GM12878 (cell line): Measurements from ENCODE around the gene YY1. TPM values are rescaled to one million over a fixed set of nuclear protein-coding genes. Genes with fewer than 3 reads are reported as not detected.

Source experiments
- ATAC-seq: fragments of 200-7000 bp; cut with Tn5 transposase; 3 replicates; pipeline ENCODE4 v1.9.1; 2020; ENCODE audit warnings: mild to moderate bottlenecking, moderate library complexity
- BruUV-seq: library from RNA; stranded (reverse); fragments of 400-500 nt; replicated peaks from 2 replicates; lab custom pipeline; 2021; lab: Mats Ljungman, UMichigan
- CTCF ChIA-PET: fragments of 300-600 bp; sonication (Branson Sonifier 250); formaldehyde crosslinking; extraction: SDS; loops from one replicate; lab custom pipeline; 2021; ENCODE audit warnings: inconsistent platforms; lab: Yijun Ruan, JAX
- POLR2A ChIA-PET: fragments of 350-600 bp; formaldehyde crosslinking; extraction: SDS; loops from one replicate; lab custom pipeline; 2021; ENCODE audit warnings: inconsistent platforms; lab: Charles Lee
- RAD21 ChIA-PET: fragments of 300-600 bp; sonication (Branson Sonifier 250); formaldehyde crosslinking; loops from one replicate; lab custom pipeline; 2023; ENCODE audit warnings: antibody characterized with exemption; ENCODE audit not compliant: unreplicated experiment; lab: Charles Lee
- SMC1A ChIA-PET: fragments of 300-600 bp; sonication (Branson Sonifier 250); formaldehyde crosslinking; loops from one replicate; lab custom pipeline; 2023; ENCODE audit not compliant: unreplicated experiment, uncharacterized antibody; lab: Charles Lee
- DNase-seq: peaks from one replicate; pipeline ENCODE4 v3.0.0-alpha.2; 2011; ENCODE audit warnings: low read depth, low spot score
- FAIRE-seq: peaks from 3 replicates; lab custom pipeline; 2011; peaks lifted over from hg19 to GRCh38; lab: Jason Lieb, UNC
- H2AFZ ChIP-seq: 2 replicates; pipeline ENCODE4 v1.6.0; 2011; ENCODE audit warnings: low read depth, low read length, control low read depth; ENCODE audit not compliant: control insufficient read depth
- H3K27ac ChIP-seq: 2 replicates; pipeline ENCODE4 v1.5.1; 2011; ENCODE audit warnings: control low read depth; ENCODE audit not compliant: control insufficient read depth, insufficient read depth
- H3K27me3 ChIP-seq, 2 experiments: replicated peaks in 1 of 2; 2 replicates each; pipeline versions ENCODE4 v1.6.0 to v1.6.1; 2011; ENCODE audit warnings: low read length in 1 of 2; ENCODE audit not compliant: control insufficient read depth in 2 of 2, insufficient read depth in 2 of 2
- H3K36me3 ChIP-seq, 2 experiments: 2 replicates each; pipeline ENCODE4 v1.5.1; 2011; ENCODE audit warnings: low read length in 1 of 2; ENCODE audit not compliant: control insufficient read depth in 2 of 2, insufficient read depth in 2 of 2
- H3K4me1 ChIP-seq: 2 replicates; pipeline ENCODE4 v1.6.1; 2011; ENCODE audit warnings: mild to moderate bottlenecking, low read length, moderate library complexity, mixed read lengths; ENCODE audit not compliant: control insufficient read depth, insufficient read depth
- H3K4me2 ChIP-seq: 2 replicates; pipeline ENCODE4 v1.6.0; 2011; ENCODE audit warnings: control low read depth; ENCODE audit not compliant: control insufficient read depth, insufficient read depth
- H3K4me3 ChIP-seq: fragments of 200-600 bp; sonication (generic); 2 replicates; pipeline ENCODE4 v1.5.1; 2016
- H3K79me2 ChIP-seq: 2 replicates; pipeline ENCODE4 v1.6.0; 2011; ENCODE audit warnings: low read length; ENCODE audit not compliant: control insufficient read depth, insufficient read depth
- H3K9ac ChIP-seq: 2 replicates; pipeline ENCODE4 v1.8.0; 2011; ENCODE audit warnings: low read length, control low read depth, mixed read lengths; ENCODE audit not compliant: control insufficient read depth, insufficient read depth
- H3K9me3 ChIP-seq: replicated peaks from 3 replicates; pipeline ENCODE4 v1.5.1; 2011; ENCODE audit warnings: mild to moderate bottlenecking, low read length; ENCODE audit not compliant: control insufficient read depth, insufficient read depth
- H4K20me1 ChIP-seq: 2 replicates; pipeline ENCODE4 v1.6.0; 2011; ENCODE audit not compliant: control insufficient read depth, insufficient read depth
- CBFB ChIP-seq: IDR thresholded peaks from 2 replicates; pipeline ENCODE4 v1.6.1; 2016; ENCODE audit warnings: antibody characterized with exemption, low read depth
- CHD2 ChIP-seq: IDR thresholded peaks from 2 replicates; pipeline ENCODE4 v1.6.1; 2011; ENCODE audit warnings: low read depth, low read length, improper control_type of control experiment, borderline replicate concordance
- CHD4 ChIP-seq: fragments of 200-600 bp; sonication (generic); IDR thresholded peaks from 2 replicates; pipeline ENCODE4 v1.6.1; 2016; ENCODE audit warnings: mild to moderate bottlenecking
- HCFC1 ChIP-seq: fragments of 150-350 bp; IDR thresholded peaks from 2 replicates; pipeline ENCODE4 v1.6.1; 2014; ENCODE audit warnings: low read length
- NR2C1 ChIP-seq: fragments of 450-650 bp; IDR thresholded peaks from 2 replicates; pipeline ENCODE4 v1.6.1; 2017; ENCODE audit warnings: antibody characterized with exemption, mild to moderate bottlenecking, moderate library complexity
- POLR2AphosphoS5 ChIP-seq: IDR thresholded peaks from 2 replicates; pipeline ENCODE4 v1.6.1; 2011; ENCODE audit warnings: mild to moderate bottlenecking, low read length, inconsistent platforms
- RB1 ChIP-seq: fragments of 450-650 bp; formaldehyde crosslinking; IDR thresholded peaks from 2 replicates; pipeline ENCODE4 v1.6.1; 2017; ENCODE audit warnings: mild to moderate bottlenecking, borderline replicate concordance
- RBBP5 ChIP-seq: fragments of 200-600 bp; sonication (generic); conservative IDR thresholded peaks from 2 replicates; pipeline ENCODE4 v1.6.1; 2016
- RCOR1 ChIP-seq: conservative IDR thresholded peaks from 2 replicates; pipeline ENCODE4 v1.6.1; 2012; ENCODE audit warnings: low read depth, low read length, improper control_type of control experiment
- SMARCA5 ChIP-seq: fragments of 450-650 bp; IDR thresholded peaks from 2 replicates; pipeline ENCODE4 v1.6.1; 2017; ENCODE audit warnings: mild to moderate bottlenecking
- SREBF1 ChIP-seq: IDR thresholded peaks from 2 replicates; pipeline ENCODE4 v1.6.1; 2012; ENCODE audit warnings: mild to moderate bottlenecking, low read length
- SRF ChIP-seq, 2 experiments: IDR thresholded peaks; 2 replicates each; pipeline ENCODE4 v1.6.1; 2011; ENCODE audit warnings: low read depth in 2 of 2, low read length in 2 of 2, mild to moderate bottlenecking in 1 of 2, moderate library complexity in 1 of 2
- STAT3 ChIP-seq: IDR thresholded peaks from 2 replicates; pipeline ENCODE4 v1.6.1; 2011; ENCODE audit warnings: low read depth, low read length, improper control_type of control experiment
- ZBTB33 ChIP-seq: fragments of 450-650 bp; IDR thresholded peaks from 2 replicates; pipeline ENCODE4 v1.6.1; 2017; ENCODE audit warnings: mild to moderate bottlenecking
- ZNF217 ChIP-seq: fragments of 450-650 bp; IDR thresholded peaks from 2 replicates; pipeline ENCODE4 v1.6.1; 2017; ENCODE audit warnings: antibody characterized with exemption, mild to moderate bottlenecking
- WGBS: methylation state at CpG from one replicate; pipeline ENCODE4 v1.1.6; 2016; ENCODE audit warnings: low lambda C conversion rate; ENCODE audit not compliant: insufficient replicate concordance, insufficient coverage; ENCODE audit errors: missing lambda C conversion rate; 5-methylcytosine and 5-hydroxymethylcytosine counted together
- in situ Hi-C: fragments of 300-500 bp; cut with MboI; formaldehyde crosslinking; loops from 9 replicates; pipeline ENCODE4 v1.14.3; 2018; ENCODE audit warnings: mixed read lengths
- intact Hi-C: fragments of 100-400 bp; cut with micrococcal nuclease; formaldehyde crosslinking; loops from one replicate; pipeline ENCODE4 v1.14.2; 2022; ENCODE audit not compliant: unreplicated experiment
- polyA plus RNA-seq, 11 experiments: library from polyadenylated mRNA; depleted of rRNA in 4 of 11; unstranded in 6 of 11; stranded (reverse) in 5 of 11; fragments of >200 nt; fragmentation: Nextera tagmentation in 4 of 11; fragmentation: Illumina TruSeq in 1 of 11; extraction: Ambion mirVana in 4 of 11; extraction: Trizol in 1 of 11; gene quantifications; 1 replicate in 1 of 11; 2 replicates in 10 of 11; pipeline versions ENCODE4 v1.2.1 to v1.2.3, GENCODE V29; 2011 to 2016; ENCODE audit warnings: inconsistent platforms in 2 of 11, missing spikeins in 2 of 11, low read depth in 1 of 11
- total RNA-seq, 4 experiments: library from RNA; depleted of rRNA in 3 of 4; stranded (reverse); fragments of >200 nt in 3 of 4; fragmentation: Illumina TruSeq in 1 of 4; extraction: Trizol in 1 of 4; gene quantifications; 2 replicates each; pipeline versions ENCODE4 v1.2.1 to v1.2.3, GENCODE V29; 2013 to 2021
- TF ChIP-seq, protein P1 (sequence below): IDR thresholded peaks from 2 replicates; pipeline ENCODE4 v1.6.1; 2011; ENCODE audit warnings: mild to moderate bottlenecking, low read depth, low read length, moderate library complexity; ENCODE audit not compliant: insufficient replicate concordance

Gene YY1
- total and polyA plus RNA-seq, 10 of the 15 experiments (the other 5 are each of a cell fraction or from before 2014, with no cell fraction given) = 23.7 to 74.0 (median 39.9) TPM

DNA sequence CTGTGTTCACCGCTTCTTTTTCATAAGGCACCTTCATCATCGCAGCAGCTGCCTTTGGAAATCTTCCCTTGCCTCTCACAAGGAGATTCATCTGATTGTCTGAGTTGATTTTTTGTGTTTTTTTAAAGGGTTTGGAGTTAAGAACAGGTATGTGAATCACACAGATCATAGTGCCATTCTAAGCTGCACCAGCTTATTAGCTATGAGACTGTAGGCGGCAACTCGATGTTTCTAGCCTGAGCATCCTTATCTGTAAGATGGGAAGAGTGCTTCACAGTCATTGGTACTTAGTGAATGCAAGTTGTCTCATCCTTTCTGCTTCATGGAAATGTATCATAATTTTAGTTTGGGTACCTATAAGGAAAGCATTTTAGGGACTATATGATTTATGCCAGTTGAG lies 35.3 kb downstream of the YY1 start:
- FAIRE-seq (no peak), DNase-seq (no peak), ATAC-seq (no peak)
- Histone ChIP-seq H3K4me2 (no peak overlapping the region), H3K27me3 (no peaks in the 10 kb centered on the region), H3K9me3 (no peaks in the 10 kb centered on the region), H3K79me2 (peaks cover 50% of the 10 kb centered on the region), H3K36me3 (peaks cover 10 to 27% of the 10 kb centered on the region in 2 experiments), H4K20me1 (no peaks in the 10 kb centered on the region), H3K4me3 (no peak overlapping the region), H3K9ac (no peak overlapping the region), H3K4me1 (0 out of 2 replicates have a peak, but pooled peaks cover 5% of the 10 kb centered on the region), H3K27ac (no peak overlapping the region), H2AFZ (no peak overlapping the region)
- SMC1A ChIA-PET = interaction anchor here (1.0 to 1.9 kb wide), 2 partner anchors 8 to 15 kb away, joined by 3 to 5 read pairs; no protein-coding TSS in a partner anchor
- 86% methylated on average over 4 of the region's 4 CpGs for WGBS
- CTCF ChIA-PET = interaction anchor here (0.6 to 0.8 kb wide), 2 partner anchors 8 to 388 kb away, joined by 3 read pairs; no protein-coding TSS in a partner anchor
- TF ChIP-seq CHD2 (no peak), RBBP5 (no peak), POLR2AphosphoS5 (no peak)
- in situ Hi-C loops (no loop called here), intact Hi-C loops (no loop called here)
- POLR2A ChIA-PET = no interaction called here
- BruUV-seq = no TSS peak
- RAD21 ChIA-PET = no interaction called here

DNA sequence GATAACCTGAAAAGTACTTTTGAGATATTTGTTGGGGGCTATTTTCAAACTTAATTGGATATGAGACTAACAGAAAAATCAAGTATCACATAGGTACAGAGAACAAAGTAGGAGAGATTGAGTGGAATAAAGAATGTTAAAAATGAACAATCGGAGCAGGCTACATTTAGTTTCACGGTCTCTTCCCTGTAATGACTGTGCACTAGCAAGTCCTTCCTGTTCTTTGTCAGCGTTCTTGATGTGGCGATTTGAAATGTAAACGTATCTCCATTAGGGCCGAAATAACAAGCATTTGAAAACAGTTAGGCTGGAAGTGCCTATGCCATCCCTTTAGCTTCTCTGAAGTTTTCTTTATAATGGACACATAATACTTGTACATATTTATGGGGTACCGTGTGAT lies 36.3 kb downstream of the YY1 start:
- WGBS = 3% methylated on average over 7 of the region's 7 CpGs
- H3K36me3 ChIP-seq = peaks cover 14 to 28% of the 10 kb centered on the region in 2 experiments

More for the DNA sequence above, 36.3 kb downstream of the YY1 start:
- FAIRE-seq (no peak), ATAC-seq (no peak), DNase-seq (no peak)
- H2AFZ ChIP-seq = no peak overlapping the region
- H3K79me2 ChIP-seq = peaks cover 49% of the 10 kb centered on the region
- H3K9ac ChIP-seq = no peak overlapping the region
- intact Hi-C loops (no loop called here), in situ Hi-C loops (no loop called here)
- H3K27me3 ChIP-seq = no peaks in the 10 kb centered on the region
- H3K27ac ChIP-seq = no peak overlapping the region
- H3K4me3 ChIP-seq = no peak overlapping the region
- ChIA-PET RAD21 (no interaction called here), SMC1A (no interaction called here), CTCF (interaction anchor here (1.6 to 2.1 kb wide), 2 partner anchors 10 to 34 kb away, joined by 4 to 13 read pairs; no protein-coding TSS in a partner anchor), POLR2A (no interaction called here)
- no peaks in the 10 kb centered on the region for H4K20me1 ChIP-seq
- no peaks in the 10 kb centered on the region for H3K9me3 ChIP-seq
- no peak overlapping the region for H3K4me2 ChIP-seq
- no peak for TF ChIP-seq ZNF217
- TF ChIP-seq NR2C1 = no peak
- no peak for TF ChIP-seq HCFC1
- no peak for TF ChIP-seq SRF (IDR thresholded peaks at IDR 0.05; ENCODE audit: low read depth in 2 of 2, low read length in 2 of 2)
- no peak for TF ChIP-seq CBFB
- TF ChIP-seq ZBTB33 = no peak
- TF ChIP-seq SMARCA5 = no peak
- TF ChIP-seq RB1 = no peak
- TF ChIP-seq RCOR1 = no peak
- TF ChIP-seq, protein P1, sequence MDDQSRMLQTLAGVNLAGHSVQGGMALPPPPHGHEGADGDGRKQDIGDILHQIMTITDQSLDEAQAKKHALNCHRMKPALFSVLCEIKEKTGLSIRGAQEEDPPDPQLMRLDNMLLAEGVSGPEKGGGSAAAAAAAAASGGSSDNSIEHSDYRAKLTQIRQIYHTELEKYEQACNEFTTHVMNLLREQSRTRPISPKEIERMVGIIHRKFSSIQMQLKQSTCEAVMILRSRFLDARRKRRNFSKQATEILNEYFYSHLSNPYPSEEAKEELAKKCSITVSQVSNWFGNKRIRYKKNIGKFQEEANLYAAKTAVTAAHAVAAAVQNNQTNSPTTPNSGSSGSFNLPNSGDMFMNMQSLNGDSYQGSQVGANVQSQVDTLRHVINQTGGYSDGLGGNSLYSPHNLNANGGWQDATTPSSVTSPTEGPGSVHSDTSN = no peak
- TF ChIP-seq STAT3 = no peak
- TF ChIP-seq SREBF1 = no peak
- no peak for TF ChIP-seq CHD4
- 0 out of 2 replicates have a peak, but pooled peaks cover 5% of the 10 kb centered on the region for H3K4me1 ChIP-seq
- no TSS peak for BruUV-seq
